WTC11 (cell line): Measurements from ENCODE around the gene SKIC8. TPM values are rescaled to one million over a fixed set of nuclear protein-coding genes. Genes with fewer than 3 reads are reported as not detected.

ENCODE experiments used
- ATAC-seq: fragments of 200-7000 bp; cut with Tn5 transposase; 2 replicates; pipeline ENCODE4 v1.10.0; 2021; ENCODE audit warnings: mild to moderate bottlenecking, moderate library complexity
- CTCF ChIA-PET: fragments of 300-600 bp; sonication (Branson Sonifier 250); formaldehyde crosslinking; loops from one replicate; lab custom pipeline; 2021; ENCODE audit warnings: antibody characterized with exemption; lab: Charles Lee
- POLR2A ChIA-PET: fragments of 350-600 bp; sonication (Branson Sonifier 250); formaldehyde crosslinking; loops from one replicate; lab custom pipeline; 2021; ENCODE audit warnings: antibody characterized with exemption; lab: Charles Lee
- DNase-seq: peaks from one replicate; pipeline ENCODE4 v3.0.0; 2021; ENCODE audit warnings: low spot score
- H3K27ac Mint-ChIP-seq: 2 replicates; pipeline ENCODE4 v1.8.0; 2021; ENCODE audit warnings: mixed read lengths
- H3K27me3 Mint-ChIP-seq: 2 replicates; pipeline ENCODE4 v1.8.0; 2021; ENCODE audit warnings: low read depth, mild to moderate bottlenecking, moderate library complexity, mixed read lengths
- H3K36me3 Mint-ChIP-seq: 2 replicates; pipeline ENCODE4 v1.8.0; 2021; ENCODE audit warnings: mixed read lengths
- H3K4me1 Mint-ChIP-seq: 2 replicates; pipeline ENCODE4 v1.8.0; 2022; ENCODE audit warnings: mixed read lengths
- H3K4me3 Mint-ChIP-seq: 2 replicates; pipeline ENCODE4 v1.8.0; 2021; ENCODE audit warnings: mild to moderate bottlenecking, moderate library complexity, mixed read lengths
- H3K9me3 Mint-ChIP-seq: 2 replicates; pipeline ENCODE4 v1.8.0; 2021; ENCODE audit warnings: mixed read lengths
- IRF2 ChIP-seq: sonication (generic); formaldehyde crosslinking; IDR thresholded peaks from 2 replicates; pipeline ENCODE4 v1.8.0; 2022; ENCODE audit warnings: low read depth, missing genetic modification reagents, borderline replicate concordance
- JAZF1 ChIP-seq: fragments of 250-450 bp; sonication (Bioruptor Pico); IDR thresholded peaks from 2 replicates; pipeline ENCODE4 v1.9.0; 2021; ENCODE audit warnings: moderate library complexity, mild to moderate bottlenecking, inconsistent platforms
- NFATC4 ChIP-seq: fragments of 250-450 bp; sonication (Bioruptor Pico); IDR thresholded peaks from 2 replicates; pipeline ENCODE4 v1.9.0; 2021; ENCODE audit warnings: mild to moderate bottlenecking
- NFE2L1 ChIP-seq: sonication (generic); formaldehyde crosslinking; IDR thresholded peaks from 2 replicates; pipeline ENCODE4 v1.8.1; 2023; ENCODE audit warnings: missing genetic modification reagents
- TEAD1 ChIP-seq: sonication (generic); formaldehyde crosslinking; IDR thresholded peaks from 2 replicates; pipeline ENCODE4 v1.8.0; 2022; ENCODE audit warnings: mild to moderate bottlenecking, missing genetic modification reagents
- TP53 ChIP-seq: sonication (generic); formaldehyde crosslinking; IDR thresholded peaks from 2 replicates; pipeline ENCODE4 v1.8.1; 2023; ENCODE audit warnings: mild to moderate bottlenecking, missing genetic modification reagents
- ZNF219 ChIP-seq: sonication (generic); formaldehyde crosslinking; IDR thresholded peaks from 2 replicates; pipeline ENCODE4 v1.8.0; 2023; ENCODE audit warnings: missing genetic modification reagents, mild to moderate bottlenecking, borderline replicate concordance
- ZNF232 ChIP-seq: sonication (generic); formaldehyde crosslinking; IDR thresholded peaks from 2 replicates; pipeline ENCODE4 v1.8.0; 2022; ENCODE audit warnings: mild to moderate bottlenecking, missing genetic modification reagents
- ZNF671 ChIP-seq: fragments of 250-450 bp; sonication (Bioruptor Pico); IDR thresholded peaks from 2 replicates; pipeline ENCODE4 v1.8.0; 2021; ENCODE audit warnings: mild to moderate bottlenecking
- total RNA-seq: library from RNA; stranded (reverse); gene quantifications from 3 replicates; pipeline ENCODE4 v1.2.3, GENCODE V29; 2021
- TF ChIP-seq, protein P1 (sequence below): sonication (generic); formaldehyde crosslinking; IDR thresholded peaks from 2 replicates; pipeline ENCODE4 v1.8.0; 2022; ENCODE audit warnings: missing genetic modification reagents
- TF ChIP-seq, protein P2 (sequence below): fragments of 250-450 bp; sonication (Bioruptor Pico); conservative IDR thresholded peaks from 2 replicates; pipeline ENCODE4 v1.9.0; 2021; ENCODE audit warnings: mild to moderate bottlenecking
- TF ChIP-seq, protein P3 (sequence below): fragments of 250-450 bp; sonication (Bioruptor Pico); IDR thresholded peaks from 2 replicates; pipeline ENCODE4 v1.9.0; 2021; ENCODE audit warnings: moderate library complexity, mild to moderate bottlenecking, inconsistent platforms, borderline replicate concordance
- TF ChIP-seq, protein P4 (sequence below): sonication (generic); formaldehyde crosslinking; IDR thresholded peaks from 2 replicates; pipeline ENCODE4 v1.8.1; 2023; ENCODE audit warnings: mild to moderate bottlenecking, missing genetic modification reagents
- TF ChIP-seq, protein P5 (sequence below): sonication (generic); formaldehyde crosslinking; IDR thresholded peaks from 2 replicates; pipeline ENCODE4 v1.8.0; 2022; ENCODE audit warnings: mild to moderate bottlenecking, missing genetic modification reagents
- TF ChIP-seq, protein P6 (sequence below): sonication (generic); formaldehyde crosslinking; IDR thresholded peaks from 2 replicates; pipeline ENCODE4 v1.8.1; 2023; ENCODE audit warnings: mild to moderate bottlenecking, missing genetic modification reagents, borderline replicate concordance

The SKIC8 gene
- total RNA-seq, 1 experiment from 2014 or later = 55.6 TPM

DNA sequence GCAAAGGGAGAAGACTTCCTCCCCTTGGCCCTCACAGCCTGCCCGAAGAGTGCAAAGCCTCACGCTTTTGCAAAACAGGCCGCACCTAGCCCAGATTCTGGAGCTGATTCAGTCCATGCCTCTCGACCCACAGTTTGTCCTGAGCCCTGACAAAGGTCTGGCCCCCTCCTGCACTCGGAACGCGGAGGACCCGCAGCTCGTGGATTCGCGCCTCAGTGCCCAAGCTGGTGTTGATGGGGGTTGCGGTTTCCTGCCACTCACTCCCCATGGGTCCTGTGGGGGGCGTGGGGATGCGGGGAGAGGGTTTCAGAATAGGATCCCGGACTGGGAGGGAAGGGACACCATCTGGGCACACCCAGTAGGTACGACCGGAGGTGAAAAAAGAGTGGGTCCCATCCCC, 40.1 kb upstream of the SKIC8 start:
- peaks cover 32% of the 10 kb centered on the region for H3K27me3 Mint-ChIP-seq
- H3K4me3 Mint-ChIP-seq = peak overlapping the region; percentile 80
- no peak for TF ChIP-seq ZNF219 (CRISPR knock-in tag)
- TF ChIP-seq, protein P1, sequence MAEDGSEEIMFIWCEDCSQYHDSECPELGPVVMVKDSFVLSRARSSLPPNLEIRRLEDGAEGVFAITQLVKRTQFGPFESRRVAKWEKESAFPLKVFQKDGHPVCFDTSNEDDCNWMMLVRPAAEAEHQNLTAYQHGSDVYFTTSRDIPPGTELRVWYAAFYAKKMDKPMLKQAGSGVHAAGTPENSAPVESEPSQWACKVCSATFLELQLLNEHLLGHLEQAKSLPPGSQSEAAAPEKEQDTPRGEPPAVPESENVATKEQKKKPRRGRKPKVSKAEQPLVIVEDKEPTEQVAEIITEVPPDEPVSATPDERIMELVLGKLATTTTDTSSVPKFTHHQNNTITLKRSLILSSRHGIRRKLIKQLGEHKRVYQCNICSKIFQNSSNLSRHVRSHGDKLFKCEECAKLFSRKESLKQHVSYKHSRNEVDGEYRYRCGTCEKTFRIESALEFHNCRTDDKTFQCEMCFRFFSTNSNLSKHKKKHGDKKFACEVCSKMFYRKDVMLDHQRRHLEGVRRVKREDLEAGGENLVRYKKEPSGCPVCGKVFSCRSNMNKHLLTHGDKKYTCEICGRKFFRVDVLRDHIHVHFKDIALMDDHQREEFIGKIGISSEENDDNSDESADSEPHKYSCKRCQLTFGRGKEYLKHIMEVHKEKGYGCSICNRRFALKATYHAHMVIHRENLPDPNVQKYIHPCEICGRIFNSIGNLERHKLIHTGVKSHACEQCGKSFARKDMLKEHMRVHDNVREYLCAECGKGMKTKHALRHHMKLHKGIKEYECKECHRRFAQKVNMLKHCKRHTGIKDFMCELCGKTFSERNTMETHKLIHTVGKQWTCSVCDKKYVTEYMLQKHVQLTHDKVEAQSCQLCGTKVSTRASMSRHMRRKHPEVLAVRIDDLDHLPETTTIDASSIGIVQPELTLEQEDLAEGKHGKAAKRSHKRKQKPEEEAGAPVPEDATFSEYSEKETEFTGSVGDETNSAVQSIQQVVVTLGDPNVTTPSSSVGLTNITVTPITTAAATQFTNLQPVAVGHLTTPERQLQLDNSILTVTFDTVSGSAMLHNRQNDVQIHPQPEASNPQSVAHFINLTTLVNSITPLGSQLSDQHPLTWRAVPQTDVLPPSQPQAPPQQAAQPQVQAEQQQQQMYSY (CRISPR knock-in tag) = peak; percentile 59
- TF ChIP-seq TP53 (CRISPR knock-in tag) = no peak
- TF ChIP-seq, protein P2, sequence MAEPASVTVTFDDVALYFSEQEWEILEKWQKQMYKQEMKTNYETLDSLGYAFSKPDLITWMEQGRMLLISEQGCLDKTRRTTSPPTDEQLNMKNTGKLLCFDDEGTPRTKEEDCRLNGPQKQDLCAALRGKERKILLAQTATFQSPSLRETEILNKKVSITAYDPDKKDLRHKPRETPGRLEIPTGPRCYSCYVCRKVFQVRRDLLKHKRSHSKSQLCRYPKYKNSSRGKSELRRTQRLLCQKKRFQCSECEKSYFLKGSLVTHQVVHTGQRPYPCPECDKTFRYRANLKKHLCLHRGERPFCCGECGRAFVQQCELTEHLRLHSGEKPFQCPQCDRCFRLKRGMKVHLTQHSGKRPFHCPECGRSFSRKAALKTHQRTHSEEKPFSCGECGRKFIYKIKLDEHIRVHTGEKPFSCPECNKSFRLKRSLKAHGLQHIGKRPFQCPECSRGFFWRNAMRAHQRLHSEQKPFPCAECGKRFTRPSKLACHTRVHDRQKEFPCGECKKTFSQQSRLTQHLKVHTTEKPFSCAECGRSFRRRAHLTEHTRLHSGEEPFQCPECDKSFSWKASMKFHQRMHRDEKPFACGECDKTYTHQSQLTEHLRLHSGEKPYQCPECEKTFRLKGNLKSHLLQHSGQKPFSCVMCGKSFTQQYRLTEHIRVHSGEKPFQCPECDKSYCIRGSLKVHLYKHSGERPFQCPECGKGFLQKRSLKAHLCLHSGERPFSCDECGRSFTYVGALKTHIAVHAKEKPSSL (CRISPR knock-in tag) = no peak
- no peak for TF ChIP-seq ZNF232 (CRISPR knock-in tag)
- TF ChIP-seq, all 79 proteins: peak for 1
- DNase-seq (no peak), ATAC-seq (no peak)
- CTCF ChIA-PET = interaction anchor here (0.6 to 1.6 kb wide), 11 partner anchors 13 to 225 kb away, joined by 3 to 11 read pairs (median 4); no protein-coding TSS in a partner anchor
- no peaks in the 10 kb centered on the region for H3K9me3 Mint-ChIP-seq
- POLR2A ChIA-PET = interaction anchor here (0.6 to 0.9 kb wide), 3 partner anchors 9 to 518 kb away, joined by 3 to 6 read pairs (median 4); no protein-coding TSS in a partner anchor
- H3K4me1 Mint-ChIP-seq = peaks cover 28% of the 10 kb centered on the region
- no peak overlapping the region for H3K27ac Mint-ChIP-seq
- peaks cover 21% of the 10 kb centered on the region for H3K36me3 Mint-ChIP-seq

DNA sequence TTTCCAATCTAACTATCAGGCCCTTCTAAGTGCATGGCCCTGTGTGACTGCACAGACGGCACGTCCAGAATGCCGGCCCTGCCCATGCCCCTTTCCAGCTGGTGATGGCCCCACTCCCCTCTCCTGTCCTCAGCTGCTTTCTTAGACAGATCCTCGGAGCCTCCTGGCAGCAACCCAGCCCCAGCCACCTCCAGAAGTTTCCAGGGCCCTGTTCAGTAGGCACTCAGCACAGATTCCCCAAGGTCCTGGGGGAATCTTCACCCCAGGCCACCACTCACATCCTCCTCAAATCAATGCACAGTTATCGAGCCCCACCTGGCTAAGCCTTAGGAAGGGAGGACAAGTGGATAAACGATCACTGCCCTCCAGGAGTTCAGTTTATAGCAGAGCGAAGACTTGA, 39.4 kb upstream of the SKIC8 start:
- H3K27ac Mint-ChIP-seq = no peak overlapping the region

DNA sequence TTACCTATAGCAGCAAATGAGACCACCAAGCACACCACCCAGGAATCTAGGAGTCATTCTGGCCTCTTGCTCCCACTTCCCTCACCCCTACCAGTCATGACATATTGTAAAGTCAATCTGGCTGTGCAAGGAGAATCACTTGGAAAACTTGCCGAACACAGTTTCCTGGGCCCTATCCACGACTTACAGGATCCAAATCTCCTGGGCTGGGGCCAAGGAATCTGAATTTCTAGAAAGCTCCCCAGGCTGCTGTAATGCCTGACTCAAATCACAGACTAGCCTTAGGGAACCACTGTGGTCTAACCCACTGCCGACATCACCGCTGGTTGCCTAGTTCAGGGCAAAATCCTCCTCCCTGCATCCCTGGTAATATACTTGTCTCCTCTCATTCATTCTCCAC, 36.6 kb upstream of the SKIC8 start:
- H3K4me3 Mint-ChIP-seq = no peak overlapping the region
- peaks cover 21% of the 10 kb centered on the region for H3K27me3 Mint-ChIP-seq
- peaks cover 21% of the 10 kb centered on the region for H3K4me1 Mint-ChIP-seq
- DNase-seq = no peak
- CTCF ChIA-PET = no interaction called here
- POLR2A ChIA-PET = no interaction called here
- ATAC-seq = no peak
- no peaks in the 10 kb centered on the region for H3K36me3 Mint-ChIP-seq
- no peaks in the 10 kb centered on the region for H3K9me3 Mint-ChIP-seq
- no peak overlapping the region for H3K27ac Mint-ChIP-seq
- TF ChIP-seq ZNF232 (CRISPR knock-in tag) (no peak), NFE2L1 (CRISPR knock-in tag) (no peak), NFATC4 (CRISPR knock-in tag) (no peak), ZNF671 (CRISPR knock-in tag) (no peak), TP53 (CRISPR knock-in tag) (no peak), JAZF1 (no peak), IRF2 (CRISPR knock-in tag) (no peak), TEAD1 (CRISPR knock-in tag) (no peak)
- TF ChIP-seq, protein P3, sequence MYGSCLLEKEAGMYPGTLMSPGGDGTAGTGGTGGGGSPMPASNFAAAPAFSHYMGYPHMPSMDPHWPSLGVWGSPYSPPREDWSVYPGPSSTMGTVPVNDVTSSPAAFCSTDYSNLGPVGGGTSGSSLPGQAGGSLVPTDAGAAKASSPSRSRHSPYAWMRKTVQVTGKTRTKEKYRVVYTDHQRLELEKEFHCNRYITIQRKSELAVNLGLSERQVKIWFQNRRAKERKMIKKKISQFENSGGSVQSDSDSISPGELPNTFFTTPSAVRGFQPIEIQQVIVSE (CRISPR knock-in tag) = no peak
- TF ChIP-seq, protein P4, sequence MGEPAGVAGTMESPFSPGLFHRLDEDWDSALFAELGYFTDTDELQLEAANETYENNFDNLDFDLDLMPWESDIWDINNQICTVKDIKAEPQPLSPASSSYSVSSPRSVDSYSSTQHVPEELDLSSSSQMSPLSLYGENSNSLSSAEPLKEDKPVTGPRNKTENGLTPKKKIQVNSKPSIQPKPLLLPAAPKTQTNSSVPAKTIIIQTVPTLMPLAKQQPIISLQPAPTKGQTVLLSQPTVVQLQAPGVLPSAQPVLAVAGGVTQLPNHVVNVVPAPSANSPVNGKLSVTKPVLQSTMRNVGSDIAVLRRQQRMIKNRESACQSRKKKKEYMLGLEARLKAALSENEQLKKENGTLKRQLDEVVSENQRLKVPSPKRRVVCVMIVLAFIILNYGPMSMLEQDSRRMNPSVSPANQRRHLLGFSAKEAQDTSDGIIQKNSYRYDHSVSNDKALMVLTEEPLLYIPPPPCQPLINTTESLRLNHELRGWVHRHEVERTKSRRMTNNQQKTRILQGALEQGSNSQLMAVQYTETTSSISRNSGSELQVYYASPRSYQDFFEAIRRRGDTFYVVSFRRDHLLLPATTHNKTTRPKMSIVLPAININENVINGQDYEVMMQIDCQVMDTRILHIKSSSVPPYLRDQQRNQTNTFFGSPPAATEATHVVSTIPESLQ (CRISPR knock-in tag) = no peak
- TF ChIP-seq, protein P5, sequence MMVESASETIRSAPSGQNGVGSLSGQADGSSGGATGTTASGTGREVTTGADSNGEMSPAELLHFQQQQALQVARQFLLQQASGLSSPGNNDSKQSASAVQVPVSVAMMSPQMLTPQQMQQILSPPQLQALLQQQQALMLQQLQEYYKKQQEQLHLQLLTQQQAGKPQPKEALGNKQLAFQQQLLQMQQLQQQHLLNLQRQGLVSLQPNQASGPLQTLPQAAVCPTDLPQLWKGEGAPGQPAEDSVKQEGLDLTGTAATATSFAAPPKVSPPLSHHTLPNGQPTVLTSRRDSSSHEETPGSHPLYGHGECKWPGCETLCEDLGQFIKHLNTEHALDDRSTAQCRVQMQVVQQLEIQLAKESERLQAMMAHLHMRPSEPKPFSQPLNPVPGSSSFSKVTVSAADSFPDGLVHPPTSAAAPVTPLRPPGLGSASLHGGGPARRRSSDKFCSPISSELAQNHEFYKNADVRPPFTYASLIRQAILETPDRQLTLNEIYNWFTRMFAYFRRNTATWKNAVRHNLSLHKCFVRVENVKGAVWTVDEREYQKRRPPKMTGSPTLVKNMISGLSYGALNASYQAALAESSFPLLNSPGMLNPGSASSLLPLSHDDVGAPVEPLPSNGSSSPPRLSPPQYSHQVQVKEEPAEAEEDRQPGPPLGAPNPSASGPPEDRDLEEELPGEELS = no peak

More for the DNA sequence above, 39.4 kb upstream of the SKIC8 start:
- peak overlapping the region; percentile 80 for H3K4me3 Mint-ChIP-seq
- H3K36me3 Mint-ChIP-seq = peaks cover 13% of the 10 kb centered on the region
- peaks cover 32% of the 10 kb centered on the region for H3K27me3 Mint-ChIP-seq
- no peaks in the 10 kb centered on the region for H3K9me3 Mint-ChIP-seq
- DNase-seq = no peak
- TF ChIP-seq, protein P6, sequence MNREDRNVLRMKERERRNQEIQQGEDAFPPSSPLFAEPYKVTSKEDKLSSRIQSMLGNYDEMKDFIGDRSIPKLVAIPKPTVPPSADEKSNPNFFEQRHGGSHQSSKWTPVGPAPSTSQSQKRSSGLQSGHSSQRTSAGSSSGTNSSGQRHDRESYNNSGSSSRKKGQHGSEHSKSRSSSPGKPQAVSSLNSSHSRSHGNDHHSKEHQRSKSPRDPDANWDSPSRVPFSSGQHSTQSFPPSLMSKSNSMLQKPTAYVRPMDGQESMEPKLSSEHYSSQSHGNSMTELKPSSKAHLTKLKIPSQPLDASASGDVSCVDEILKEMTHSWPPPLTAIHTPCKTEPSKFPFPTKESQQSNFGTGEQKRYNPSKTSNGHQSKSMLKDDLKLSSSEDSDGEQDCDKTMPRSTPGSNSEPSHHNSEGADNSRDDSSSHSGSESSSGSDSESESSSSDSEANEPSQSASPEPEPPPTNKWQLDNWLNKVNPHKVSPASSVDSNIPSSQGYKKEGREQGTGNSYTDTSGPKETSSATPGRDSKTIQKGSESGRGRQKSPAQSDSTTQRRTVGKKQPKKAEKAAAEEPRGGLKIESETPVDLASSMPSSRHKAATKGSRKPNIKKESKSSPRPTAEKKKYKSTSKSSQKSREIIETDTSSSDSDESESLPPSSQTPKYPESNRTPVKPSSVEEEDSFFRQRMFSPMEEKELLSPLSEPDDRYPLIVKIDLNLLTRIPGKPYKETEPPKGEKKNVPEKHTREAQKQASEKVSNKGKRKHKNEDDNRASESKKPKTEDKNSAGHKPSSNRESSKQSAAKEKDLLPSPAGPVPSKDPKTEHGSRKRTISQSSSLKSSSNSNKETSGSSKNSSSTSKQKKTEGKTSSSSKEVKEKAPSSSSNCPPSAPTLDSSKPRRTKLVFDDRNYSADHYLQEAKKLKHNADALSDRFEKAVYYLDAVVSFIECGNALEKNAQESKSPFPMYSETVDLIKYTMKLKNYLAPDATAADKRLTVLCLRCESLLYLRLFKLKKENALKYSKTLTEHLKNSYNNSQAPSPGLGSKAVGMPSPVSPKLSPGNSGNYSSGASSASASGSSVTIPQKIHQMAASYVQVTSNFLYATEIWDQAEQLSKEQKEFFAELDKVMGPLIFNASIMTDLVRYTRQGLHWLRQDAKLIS (CRISPR knock-in tag) = no peak
- ChIA-PET POLR2A (no interaction called here), CTCF (interaction anchor here (1.0 kb wide), 1 partner anchor 23 kb away, joined by 3 read pairs; no protein-coding TSS in a partner anchor)
- H3K4me1 Mint-ChIP-seq = peaks cover 28% of the 10 kb centered on the region
- no peak for ATAC-seq
